ENCODE results near the gene ZNF556. TPM values are rescaled to one million over a fixed set of nuclear protein-coding genes. Genes with fewer than 3 reads are reported as not detected.

ZNF556 gene
- total RNA-seq, 2 donors from 2014 or later = not detected

DNA sequence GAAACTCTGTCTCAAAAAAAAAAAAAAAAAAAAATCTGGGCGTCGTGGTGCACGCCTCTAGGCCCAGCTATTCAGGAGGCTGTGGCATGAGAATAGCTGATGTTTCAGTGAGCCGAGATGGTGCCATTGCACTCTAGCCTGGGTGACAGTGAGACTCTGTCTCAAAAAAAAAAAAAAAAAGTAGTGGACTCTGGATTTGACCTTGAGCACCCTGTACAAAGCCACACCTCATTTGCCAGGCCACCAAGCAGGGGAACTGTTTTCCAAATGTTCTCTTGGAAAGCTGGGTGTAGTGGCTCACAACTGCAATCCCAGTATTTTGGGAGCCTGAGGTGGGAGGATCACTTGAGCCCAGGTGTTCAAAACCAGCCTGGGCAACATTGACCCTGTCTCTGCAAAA is 29.7 kb upstream of the ZNF556 start:
- TF ChIP-seq POLR2A (IDR thresholded peaks at IDR 0.05) = no peak
- TF ChIP-seq, protein P1, sequence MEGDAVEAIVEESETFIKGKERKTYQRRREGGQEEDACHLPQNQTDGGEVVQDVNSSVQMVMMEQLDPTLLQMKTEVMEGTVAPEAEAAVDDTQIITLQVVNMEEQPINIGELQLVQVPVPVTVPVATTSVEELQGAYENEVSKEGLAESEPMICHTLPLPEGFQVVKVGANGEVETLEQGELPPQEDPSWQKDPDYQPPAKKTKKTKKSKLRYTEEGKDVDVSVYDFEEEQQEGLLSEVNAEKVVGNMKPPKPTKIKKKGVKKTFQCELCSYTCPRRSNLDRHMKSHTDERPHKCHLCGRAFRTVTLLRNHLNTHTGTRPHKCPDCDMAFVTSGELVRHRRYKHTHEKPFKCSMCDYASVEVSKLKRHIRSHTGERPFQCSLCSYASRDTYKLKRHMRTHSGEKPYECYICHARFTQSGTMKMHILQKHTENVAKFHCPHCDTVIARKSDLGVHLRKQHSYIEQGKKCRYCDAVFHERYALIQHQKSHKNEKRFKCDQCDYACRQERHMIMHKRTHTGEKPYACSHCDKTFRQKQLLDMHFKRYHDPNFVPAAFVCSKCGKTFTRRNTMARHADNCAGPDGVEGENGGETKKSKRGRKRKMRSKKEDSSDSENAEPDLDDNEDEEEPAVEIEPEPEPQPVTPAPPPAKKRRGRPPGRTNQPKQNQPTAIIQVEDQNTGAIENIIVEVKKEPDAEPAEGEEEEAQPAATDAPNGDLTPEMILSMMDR (IDR thresholded peaks at IDR 0.05) = no peak
- Histone ChIP-seq H3K27ac (no peak overlapping the region), H3K9me3 (peaks cover 0 to 26% (median 7%) of the 10 kb centered on the region in 3 donors), H3K4me1 (peaks cover 9% of the 10 kb centered on the region), H3K4me3 (no peak overlapping the region), H3K36me3 (replicated peaks in 1 of 2; ENCODE audit: insufficient read depth in 1 of 2, low read depth in 2 of 2) (peaks cover 6 to 16% of the 10 kb centered on the region in 2 donors), H3K27me3 (no peaks in the 10 kb centered on the region)
- no peak for DNase-seq
- no peak for ATAC-seq
- intact Hi-C loops (cut with DNase I) = no loop called here
- 84 to 91% methylated on average over 4 of the region's 4 CpGs for WGBS, 2 donors

DNA sequence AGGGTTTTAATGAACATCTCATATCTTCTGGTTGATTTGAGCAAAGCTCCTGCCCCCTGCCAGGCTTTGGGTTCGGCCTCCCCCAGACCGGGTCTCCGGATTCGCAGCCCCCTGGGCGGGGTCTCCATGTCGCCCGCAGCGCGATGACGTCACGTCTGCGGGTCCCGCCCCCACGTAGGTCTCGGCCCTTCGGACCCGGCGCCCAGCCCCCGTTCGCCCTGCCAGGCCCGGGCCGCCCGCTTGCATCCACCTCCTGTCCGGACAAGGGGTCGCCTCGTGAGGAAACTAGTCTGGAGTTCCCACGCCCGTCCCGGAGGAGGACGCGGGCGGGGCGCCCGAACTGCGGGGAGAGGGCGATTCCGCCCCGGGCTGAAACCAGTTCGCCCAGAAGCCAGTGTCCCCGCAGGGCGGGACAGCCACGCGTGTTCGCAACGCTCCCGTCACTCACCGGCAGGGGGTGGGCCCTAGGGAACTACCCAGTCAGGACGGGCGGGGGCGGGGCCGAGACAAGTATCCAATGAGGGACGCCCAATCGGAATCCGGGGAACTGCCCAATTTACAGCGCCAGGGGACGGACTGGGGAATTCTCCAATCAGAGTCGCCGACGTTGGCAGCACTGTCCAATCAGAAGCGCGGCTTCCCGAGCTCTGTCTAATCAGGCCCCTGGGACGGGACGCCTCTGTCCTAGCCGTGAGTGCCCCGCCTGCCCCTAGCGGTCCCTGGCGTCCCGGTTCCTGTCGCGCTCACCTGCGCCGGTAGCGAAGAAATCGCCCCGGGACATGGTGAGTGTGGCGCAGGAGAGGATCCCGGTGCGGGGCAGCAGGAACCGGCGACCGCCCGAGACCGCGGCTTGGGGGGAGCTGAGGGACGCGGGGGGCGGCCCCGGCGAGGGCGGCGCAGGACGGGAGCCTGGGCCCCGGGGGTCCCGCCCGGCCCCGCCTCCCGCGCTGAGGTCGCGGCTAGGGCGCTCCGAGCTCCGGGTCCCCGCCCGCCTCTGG is 26.0 kb upstream of the ZNF556 start, which contains the start of gene ZNF555:
Gene ZNF555 (plus strand): TSS at position 682 of the 998 bp plus-strand sequence. CDS start 98 bp downstream, at position 780.
- peak; percentile 97 for ATAC-seq
- whole genome bisulfite sequencing, 2 donors = 0% methylated on average over 104 of the region's 106 CpGs; no CpG with 5 or more reads in 1 of the 2 donors
- TF ChIP-seq, protein P1 (IDR thresholded peaks at IDR 0.05) = peak; percentile 34 to 86 (median 74)
- TF ChIP-seq POLR2A (IDR thresholded peaks at IDR 0.05) = peak; percentile 12 to 69 (median 65)
- Histone ChIP-seq H3K4me3 (peak within 1 kb of the TSS; percentile 52 to 80), H3K4me1 (peaks cover 13% of the 10 kb centered on the region), H3K27ac (peak within 1 kb of the TSS; percentile 86 to 97 (median 93)), H3K27me3 (no peaks in the 10 kb centered on the region), H3K9me3 (no peaks in the 10 kb centered on the region), H3K36me3 (replicated peaks in 1 of 2; ENCODE audit: insufficient read depth in 1 of 2, low read depth in 2 of 2) (no peaks in the 10 kb centered on the region)
- DNase-seq = peak; percentile 100
- intact Hi-C loops (cut with DNase I) = no loop called here

DNA sequence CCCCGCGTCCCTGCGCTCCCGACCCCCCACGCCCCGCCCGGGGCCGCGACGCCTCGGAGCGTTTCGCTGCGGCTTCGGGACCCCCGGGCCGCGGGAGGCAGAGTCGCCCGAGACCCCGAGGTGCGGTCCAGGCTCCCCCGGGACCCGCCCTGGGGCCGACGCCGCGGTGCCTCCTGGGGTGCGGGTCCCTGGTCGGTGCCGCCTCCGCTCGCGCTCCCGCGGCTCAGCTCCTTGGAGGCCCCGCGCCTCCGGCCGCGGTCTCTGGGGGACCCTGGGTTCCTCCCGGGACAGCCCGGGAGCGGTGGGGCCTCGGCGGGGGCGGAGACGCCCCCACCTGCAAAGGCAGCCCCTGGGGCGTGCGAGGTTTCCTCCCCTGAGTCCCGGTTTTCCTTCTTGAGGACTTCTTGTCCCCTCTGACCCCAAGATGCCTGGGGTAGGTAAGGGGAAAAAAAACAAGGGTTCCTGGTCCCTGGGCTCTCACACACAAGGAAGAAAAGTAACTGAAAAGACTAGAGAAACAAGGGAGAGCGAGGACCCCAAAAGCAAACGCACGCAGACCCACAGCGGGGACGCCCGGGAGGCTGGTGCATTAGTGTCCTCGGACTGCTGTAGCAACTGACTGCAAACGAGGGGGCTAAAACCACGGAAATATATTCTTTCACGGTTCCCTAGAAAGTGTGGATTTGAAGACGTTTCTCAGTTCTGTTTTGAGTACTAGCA is 25.1 kb upstream of the ZNF556 start:
- intact Hi-C loops (cut with DNase I) = no loop called here
- Histone ChIP-seq H3K9me3 (no peaks in the 10 kb centered on the region), H3K4me3 (peak overlapping the region; percentile 52 to 80), H3K36me3 (replicated peaks in 1 of 2; ENCODE audit: insufficient read depth in 1 of 2, low read depth in 2 of 2) (no peaks in the 10 kb centered on the region), H3K4me1 (peaks cover 13% of the 10 kb centered on the region), H3K27me3 (no peaks in the 10 kb centered on the region), H3K27ac (peak overlapping the region in 3 of 4 donors; percentile 86 to 97 (median 94))
- 2 to 21% methylated on average over 11 to 43 of the region's 62 CpGs for WGBS, 2 donors
- ATAC-seq = no peak
- DNase-seq = peak in 2 of 4 donors; percentile 11 to 16
- TF ChIP-seq, protein P1 (IDR thresholded peaks at IDR 0.05) = no peak
- no peak for TF ChIP-seq POLR2A (IDR thresholded peaks at IDR 0.05)

DNA sequence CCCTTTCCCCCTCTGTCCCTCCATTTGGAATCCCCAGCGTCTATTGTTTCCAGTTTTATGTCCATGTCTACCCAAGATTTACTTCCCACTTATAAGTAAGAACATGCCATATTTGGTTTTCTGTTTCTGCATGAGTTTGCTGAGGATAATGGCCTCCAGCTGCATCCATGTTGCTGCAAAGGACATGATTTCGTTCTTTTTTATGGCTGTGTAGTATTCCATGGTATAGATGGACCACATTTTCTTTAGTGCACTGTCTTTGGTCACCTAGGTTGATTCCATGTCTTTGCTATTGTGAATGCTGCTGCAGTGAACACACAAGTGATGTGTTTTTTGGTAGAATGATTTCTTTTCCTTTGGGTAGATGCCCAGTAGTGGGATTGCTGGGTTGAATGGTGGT is 22.0 kb upstream of the ZNF556 start:
- Histone ChIP-seq H3K4me1 (peaks cover 13% of the 10 kb centered on the region), H3K27me3 (no peaks in the 10 kb centered on the region), H3K9me3 (no peaks in the 10 kb centered on the region), H3K27ac (no peak overlapping the region), H3K36me3 (replicated peaks in 1 of 2; ENCODE audit: insufficient read depth in 1 of 2, low read depth in 2 of 2) (no peaks in the 10 kb centered on the region), H3K4me3 (no peak overlapping the region)
- DNase-seq (no peak), ATAC-seq (no peak)
- no peak for TF ChIP-seq POLR2A (IDR thresholded peaks at IDR 0.05)
- TF ChIP-seq, protein P1 (IDR thresholded peaks at IDR 0.05) = no peak
- WGBS, 2 donors = 83 to 100% methylated on average over 2 of the region's 2 CpGs
- intact Hi-C loops (cut with DNase I) = no loop called here

Data from body of pancreas (tissue), 4 donors.